Activated gamma-delta T cell (primary cell): Measurements from ENCODE around the gene DENND2A.

ENCODE experiments used
- DNase-seq: peaks from one replicate; lab custom pipeline; 2025; lab: John Stamatoyannopoulos, UW

Gene DENND2A

DNA sequence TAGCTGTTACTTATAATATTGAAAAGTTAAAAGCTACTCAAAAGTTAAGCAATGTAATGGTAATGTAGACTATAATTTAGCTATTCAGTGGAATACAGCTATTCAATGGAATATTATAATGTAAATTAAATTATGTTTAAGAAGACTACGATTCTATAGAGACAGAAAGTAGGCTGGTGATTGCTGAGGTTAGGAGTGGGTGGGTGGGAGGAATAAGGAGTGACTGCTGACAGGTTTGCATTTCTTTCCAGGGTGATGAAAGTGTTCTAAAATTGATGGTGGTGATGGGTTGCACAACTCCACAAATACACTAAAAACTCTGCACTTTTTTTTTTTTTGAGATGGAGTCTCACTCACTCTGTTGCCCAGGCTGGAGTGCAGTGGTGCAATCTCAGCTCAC, 21.4 kb downstream of the DENND2A start:
- DNase-seq: no peak

DNA sequence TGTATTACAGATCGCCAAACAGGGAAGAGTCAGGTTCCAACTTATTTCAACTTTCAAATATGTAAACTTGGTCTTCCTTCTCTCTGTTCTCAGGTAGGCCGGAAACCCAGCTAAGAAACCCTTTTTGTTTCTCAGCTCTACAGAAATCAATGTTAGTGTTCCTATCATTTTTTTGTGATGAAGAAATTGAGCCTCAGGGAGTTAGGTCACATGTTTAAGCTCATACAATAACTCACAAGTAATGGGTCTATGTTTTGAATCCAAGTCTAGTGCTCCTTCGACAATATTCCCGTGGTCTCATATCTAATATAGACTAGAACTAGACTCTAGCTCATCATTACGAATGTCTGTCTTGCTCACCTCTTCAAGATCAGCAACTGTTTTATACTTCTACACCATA, 22.3 kb downstream of the DENND2A start:
- no peak for DNase-seq

DNA sequence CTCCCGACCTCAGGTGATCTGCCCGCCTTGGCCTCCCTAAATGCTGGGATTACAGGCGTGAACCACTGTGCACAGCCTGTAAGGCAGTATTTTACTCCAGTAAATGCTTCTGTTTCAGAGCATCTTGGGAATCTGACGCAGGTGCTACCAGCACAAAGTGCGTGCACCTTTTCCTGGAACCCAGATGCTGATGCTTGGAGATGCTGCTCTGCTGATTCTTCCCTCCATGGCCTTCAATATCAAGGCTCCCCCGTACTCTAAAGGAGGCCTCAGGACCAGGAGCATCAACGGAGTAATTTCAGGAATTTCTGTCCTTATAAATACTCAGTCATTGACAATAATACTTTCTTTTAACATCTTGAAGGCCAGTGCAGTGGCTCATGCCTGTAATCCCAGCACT, 23.5 kb downstream of the DENND2A start:
- DNase-seq: no peak

DNA sequence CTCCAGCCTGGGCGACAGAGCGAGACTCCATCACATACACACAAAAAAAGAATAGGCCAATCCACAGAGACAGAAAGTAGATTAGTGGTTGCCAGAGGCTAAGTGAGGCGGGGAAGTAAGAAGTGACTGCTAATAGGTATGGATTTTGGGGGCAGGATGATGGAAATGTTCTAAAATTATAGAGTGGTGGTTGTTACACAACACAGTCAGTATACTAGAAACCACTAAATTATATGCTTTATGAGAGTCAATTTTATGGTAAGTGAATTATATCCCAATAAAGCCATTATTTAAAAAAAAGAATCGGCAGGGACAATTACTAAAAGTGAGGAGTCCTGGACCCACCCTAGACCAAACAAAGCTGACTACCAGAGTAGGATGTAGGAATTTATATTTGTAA, 24.3 kb downstream of the DENND2A start:
- no peak for DNase-seq

DNA sequence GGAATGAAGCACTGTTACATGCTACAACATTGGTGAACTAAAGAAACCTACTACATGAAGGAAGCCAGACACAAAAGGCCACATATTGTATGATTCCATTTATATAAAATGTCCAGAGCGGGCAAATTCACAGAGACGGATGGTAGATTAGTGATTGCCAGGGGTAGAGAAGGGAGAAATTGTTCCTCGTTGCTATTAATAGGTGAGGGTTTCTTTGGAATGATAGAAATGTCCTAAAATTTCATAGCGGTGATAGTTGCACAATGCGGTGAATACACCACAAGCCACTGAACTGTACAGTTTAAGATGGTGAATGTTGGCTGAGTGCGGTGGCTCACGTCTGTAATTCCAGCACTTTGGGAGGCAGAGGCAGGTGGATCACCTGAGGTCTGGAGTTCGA, 29.0 kb downstream of the DENND2A start:
- no peak for DNase-seq

DNA sequence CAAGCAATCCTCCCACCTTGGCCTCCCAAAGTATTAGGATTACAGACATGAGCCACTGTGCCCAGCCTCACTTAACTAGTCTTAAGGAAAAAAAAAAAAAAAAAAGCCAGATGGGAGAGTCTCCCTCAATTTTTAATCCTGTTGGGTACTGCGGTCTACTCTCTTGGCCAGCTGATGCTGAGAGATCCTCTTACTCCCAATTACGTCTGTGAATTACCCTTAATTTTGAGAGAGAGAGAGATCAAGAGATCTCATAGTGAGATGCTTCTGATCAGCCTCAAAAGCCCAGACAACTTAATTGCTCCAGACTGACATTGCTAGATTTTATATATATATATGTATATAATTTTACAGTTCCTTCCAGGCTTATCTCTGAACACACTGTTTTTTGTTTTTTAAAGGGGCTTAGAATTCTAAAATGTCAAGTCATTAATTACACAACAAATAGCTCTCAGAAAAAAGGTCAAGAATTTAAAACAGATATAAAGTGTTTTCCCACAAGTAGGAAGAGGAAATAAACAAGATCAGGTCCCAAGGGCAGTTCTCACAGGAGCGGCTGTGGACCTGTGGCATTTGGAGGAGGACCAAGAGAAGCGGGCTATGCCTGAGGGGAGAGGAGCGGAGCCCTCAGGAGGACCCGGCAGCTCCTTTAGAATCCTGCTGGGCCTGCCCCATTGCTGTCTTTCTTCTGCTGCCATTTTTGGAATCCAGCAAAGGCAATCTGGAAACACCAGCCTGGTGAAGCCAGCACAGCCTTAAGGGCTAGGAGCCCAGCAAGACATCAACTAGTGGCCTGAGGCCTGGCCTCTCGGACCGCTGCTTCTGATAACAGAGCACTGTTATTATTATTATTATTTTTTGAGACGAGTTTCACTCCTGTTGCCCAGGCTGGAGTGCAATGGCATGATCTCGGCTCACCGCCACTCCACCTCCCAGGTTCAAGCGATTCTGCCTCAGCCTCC, 30.1 kb downstream of the DENND2A start:
- DNase-seq: no peak

DNA sequence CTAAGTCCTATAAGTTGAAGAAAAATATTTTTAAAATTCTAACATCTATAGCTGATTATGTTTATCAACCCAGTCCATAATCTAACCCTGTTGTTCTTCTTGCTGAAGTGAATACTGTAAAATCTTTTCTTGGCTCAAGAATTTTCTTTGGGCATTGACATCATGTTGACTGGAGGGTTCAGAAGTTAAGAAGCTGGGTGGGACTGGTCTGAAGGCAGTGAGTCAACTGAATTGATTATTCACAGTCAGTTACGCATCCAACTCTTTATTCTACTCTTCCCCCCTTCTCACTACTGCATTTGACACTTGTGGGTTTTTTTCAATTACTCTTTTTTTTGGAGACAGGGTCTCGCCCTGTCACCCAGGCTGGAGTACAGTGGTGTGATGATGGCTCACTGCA, 31.0 kb downstream of the DENND2A start:
- no peak for DNase-seq

DNA sequence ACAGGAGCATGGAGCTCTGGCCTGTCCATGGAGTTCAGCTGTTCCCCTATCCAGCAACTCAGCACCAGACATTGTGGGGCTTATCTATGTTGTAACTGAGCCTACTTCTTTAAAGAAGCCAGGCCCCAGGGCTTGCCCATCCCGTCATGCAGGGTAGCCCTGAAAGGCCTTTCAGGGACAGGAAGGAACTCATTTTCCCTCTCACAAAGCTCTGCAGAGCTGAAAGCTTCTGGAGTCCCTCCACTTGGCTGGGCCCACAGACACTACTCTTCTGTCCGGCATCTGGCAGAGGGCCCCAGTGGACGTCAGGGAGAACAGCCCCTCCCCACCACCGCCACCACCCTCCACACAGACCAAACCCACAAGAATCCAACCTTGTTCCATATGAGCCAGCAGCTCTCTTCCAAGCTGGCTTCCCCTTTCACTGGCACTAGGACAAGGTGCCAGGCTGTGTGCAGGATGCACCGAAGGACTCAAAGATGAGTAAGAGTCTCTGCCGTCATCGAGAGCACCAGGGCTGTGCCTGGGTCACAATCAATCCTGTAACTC, 33.1 kb downstream of the DENND2A start:
- DNase-seq: no peak

DNA sequence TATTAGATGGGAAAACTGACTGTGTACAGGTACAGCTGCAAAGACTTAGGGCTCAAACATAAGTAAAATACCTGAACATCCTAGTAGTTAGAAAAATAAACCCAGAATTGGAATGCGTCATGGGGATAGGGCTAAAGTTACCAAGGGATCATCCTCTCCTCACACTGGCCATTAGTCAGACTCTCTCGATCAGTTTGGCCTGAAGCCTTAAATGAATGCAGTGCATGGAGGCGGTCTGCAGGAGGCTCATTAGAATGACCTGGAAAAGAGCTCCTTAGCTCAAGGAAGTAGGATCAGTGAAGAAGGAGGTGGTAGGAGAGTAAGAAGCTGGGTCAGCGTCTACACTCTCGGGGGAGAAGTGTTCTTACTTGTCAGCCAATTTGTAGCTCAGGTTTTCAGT, 35.3 kb downstream of the DENND2A start:
- no peak for DNase-seq

DNA sequence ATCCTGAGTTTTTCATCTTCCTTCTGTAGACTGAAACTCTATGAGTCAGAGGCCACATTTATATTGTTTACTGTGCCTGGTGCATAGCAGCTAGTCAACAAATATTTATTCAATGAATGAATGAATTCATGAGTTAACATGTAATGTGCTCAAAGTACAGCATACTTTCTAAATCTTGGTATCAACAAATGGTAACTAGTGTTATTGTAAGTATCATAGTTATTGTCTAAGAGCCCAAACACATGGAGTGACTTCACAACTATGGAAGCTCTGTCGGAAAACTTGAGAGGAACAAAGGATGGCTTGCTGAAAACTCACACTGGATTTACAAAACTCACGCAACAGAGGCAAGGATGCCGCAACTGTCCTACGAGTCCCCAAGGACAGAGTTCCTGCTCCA, 35.9 kb downstream of the DENND2A start:
- no peak for DNase-seq

DNA sequence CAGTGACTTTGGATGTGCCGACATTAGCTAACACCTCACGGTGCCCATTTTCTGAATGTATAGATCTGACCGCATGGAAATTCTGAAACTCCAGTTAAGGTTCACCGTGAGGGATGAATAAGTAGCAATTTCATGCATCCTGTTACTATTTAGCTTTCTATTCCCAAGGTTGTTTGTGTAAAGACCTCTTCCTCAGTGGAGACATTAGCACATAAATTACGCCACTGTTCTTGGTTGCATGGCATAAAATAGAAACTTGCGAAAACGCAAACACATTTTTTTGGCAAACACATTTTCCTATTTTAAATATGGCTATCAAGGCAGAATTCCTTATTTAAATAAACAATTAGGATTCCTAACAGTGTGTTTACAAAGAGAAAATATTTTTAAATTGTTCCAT, 36.5 kb downstream of the DENND2A start:
- DNase-seq: no peak

DNA sequence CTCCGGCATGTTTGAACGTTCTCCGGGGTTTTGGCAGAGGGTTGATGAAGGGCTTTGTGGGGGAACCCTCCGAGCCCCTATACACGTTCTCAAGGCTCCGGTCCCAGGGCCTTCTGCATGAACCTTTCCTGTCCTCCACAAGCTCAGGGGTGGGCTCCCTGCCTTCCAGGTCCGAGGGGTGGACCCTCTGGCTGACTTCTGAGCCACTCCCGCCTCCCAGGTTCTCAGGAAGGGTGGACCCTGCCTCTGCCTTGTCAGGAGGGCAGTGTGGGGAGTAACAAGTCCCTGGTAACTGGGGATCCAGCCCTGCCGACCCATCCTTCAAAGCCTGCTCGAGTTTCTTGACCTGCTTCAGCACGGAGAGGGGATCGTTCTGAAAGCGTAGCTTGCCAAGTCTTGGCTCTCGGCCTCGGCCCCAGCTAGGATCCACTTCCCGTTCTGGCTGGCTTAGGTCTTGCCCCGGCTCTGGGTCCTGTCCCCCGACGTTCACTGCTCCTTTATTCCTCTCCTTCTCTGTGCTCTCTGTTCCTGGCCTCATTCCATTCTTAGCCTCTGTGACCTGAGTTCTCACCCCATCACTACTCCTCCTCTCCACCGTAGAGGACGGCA, 38.9 kb downstream of the DENND2A start:
- no peak for DNase-seq

DNA sequence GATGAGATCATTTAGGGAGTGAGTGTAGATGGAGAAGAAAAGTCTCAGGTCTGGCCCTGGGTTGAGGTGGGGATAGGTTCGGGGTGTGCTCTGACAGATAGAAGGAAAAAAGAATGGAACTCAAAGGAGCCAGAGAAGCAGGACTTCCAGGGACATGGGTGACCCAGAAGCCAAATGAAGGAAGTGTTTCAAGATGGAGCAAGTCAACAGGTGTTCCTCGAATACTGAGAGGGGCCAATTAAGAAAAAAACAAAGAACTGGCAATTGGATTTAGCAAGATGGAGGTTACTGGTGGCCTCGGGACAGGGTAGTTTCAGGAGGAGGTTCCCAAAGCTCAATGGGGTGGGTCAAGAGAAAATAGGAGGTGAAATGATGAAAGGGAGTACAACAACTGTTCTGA, 40.3 kb downstream of the DENND2A start:
- no peak for DNase-seq

DNA sequence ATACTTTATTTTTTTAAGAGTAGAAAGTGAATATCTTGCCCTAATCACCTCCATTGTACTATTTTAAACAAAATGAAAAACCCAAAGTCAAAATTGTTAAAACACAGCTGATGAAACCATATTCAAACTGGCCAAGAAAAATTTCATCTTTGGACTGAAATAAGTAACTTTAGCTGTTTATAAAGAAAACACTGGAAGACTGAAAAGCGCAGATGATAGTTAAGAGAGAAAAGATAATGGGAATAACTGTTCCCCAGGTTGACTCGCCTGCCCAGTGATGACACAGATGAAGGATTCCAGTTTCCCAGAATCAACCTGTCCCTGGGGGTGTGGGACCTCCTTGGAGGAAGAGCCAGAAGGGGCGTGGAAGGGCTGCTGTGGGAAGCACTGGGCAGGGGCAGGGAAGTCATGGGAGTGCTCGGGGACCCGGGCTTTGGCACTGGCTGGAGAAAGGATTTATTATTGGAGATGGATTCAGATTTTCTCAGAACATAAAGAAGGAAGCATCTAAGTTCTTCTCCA, 43.1 kb downstream of the DENND2A start:
- no peak for DNase-seq

DNA sequence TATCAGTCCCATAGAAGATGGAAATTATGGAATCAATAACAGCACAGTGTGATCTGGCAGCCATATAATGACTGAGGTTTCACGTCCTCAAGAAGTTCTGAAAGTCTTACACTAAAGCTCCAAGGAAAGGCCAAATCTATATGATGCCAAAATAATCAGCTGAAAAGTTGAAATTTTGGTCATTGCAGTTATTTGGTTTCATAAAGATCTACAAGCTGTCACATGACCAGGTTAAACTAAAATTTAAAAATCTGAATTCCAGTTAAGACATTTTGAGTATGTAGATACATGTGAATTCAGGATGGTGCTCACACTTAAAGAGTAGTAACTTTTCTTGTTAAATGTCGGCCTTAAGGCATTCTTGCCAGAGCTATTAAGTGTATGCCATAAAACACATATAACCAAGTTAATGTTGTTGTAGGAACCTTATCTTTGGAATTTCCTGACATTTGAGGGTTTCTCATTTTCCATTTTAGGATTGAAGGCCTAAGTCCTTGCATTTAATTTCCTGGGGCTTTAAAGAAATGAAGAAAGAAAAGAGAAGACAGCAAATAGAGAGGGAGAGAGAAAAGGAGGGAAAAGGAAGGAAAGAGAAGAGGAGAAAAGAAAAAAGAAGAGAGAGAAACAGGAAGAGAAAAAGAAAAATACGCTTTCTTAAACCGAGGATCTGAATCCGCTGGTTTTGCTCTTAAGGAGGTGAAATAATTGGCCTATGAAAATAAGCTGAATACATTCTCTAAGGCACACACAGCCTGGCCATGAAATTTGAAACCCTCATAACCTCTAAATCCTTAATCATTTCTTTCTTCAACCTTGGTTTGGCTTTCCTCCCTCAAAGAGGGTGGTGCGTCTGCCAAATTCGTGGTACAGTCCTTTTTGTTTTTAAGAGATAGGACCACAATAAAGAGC, 43.8 kb downstream of the DENND2A start:
- DNase-seq: no peak

DNA sequence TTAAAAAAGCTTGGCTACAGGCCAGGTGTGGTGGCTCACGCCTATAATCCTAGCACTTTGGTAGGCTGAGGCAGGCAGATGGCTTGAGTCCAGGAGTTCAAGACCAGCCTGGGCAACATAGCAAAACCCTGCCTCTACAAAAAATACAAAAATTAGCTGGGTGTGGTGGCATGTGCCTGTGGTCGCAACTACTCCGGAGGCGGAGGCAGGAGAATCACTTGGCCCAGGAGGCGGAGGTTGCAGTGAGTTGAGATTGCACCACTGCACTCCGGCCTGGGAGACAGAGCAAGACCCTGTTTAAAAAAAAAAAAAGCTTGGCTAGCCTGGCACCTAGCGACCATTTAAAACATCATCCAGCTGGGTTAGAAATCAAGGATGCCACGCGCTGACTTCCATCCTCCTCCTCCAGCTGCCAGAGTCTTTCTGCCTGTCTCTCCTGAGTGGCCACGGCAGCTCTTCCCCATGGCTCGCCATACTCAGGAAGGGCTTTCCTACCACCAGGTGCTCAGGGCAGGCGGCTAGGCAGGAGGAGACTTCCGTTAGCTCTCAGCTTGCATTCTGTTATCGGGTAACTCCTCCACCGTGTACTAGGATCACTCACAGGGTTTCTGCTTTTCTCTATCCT, 45.0 kb downstream of the DENND2A start:
- DNase-seq: no peak

DNA sequence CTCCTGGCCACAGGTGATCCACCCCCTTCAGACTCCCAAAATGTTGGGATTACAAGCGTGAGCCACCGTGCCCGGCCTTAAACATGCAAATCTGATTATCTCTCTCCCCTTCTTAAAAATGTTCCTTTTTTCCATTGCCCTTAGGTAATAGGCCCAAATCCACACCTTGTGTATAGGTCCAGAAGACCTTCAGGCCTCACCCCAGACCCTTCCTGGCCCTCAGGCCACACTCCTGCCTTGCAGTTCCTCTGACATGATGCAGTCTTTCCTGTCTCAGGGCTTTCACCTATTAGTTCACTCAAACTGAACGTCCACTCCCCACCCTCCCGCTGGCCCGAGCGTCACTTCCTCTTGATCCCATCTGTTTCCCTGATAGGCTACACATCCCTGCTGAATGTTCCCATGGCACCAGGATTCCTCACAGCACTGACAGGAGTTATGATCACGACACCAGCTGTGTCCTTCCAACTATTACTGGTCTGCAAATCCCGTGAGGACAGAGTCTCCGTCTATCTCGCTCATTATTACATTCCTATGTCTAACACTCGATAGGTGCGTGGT, 46.4 kb downstream of the DENND2A start:
- DNase-seq: no peak

DNA sequence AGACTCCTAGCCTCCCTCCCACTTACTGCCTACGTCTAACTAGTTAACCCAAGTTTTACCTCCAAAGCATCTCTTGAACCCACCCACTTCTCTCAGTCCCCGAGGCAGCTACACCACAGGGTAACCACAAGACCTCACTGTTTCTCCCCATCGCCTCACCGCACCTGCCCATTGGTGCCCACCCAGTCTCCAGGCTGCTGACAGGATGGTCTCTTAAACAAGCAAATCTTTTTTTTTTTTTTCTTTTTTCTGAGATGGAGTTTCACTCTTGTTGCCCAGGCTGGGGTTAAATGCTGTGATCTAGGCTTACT, 47.0 kb downstream of the DENND2A start:
- no peak for DNase-seq

DNA sequence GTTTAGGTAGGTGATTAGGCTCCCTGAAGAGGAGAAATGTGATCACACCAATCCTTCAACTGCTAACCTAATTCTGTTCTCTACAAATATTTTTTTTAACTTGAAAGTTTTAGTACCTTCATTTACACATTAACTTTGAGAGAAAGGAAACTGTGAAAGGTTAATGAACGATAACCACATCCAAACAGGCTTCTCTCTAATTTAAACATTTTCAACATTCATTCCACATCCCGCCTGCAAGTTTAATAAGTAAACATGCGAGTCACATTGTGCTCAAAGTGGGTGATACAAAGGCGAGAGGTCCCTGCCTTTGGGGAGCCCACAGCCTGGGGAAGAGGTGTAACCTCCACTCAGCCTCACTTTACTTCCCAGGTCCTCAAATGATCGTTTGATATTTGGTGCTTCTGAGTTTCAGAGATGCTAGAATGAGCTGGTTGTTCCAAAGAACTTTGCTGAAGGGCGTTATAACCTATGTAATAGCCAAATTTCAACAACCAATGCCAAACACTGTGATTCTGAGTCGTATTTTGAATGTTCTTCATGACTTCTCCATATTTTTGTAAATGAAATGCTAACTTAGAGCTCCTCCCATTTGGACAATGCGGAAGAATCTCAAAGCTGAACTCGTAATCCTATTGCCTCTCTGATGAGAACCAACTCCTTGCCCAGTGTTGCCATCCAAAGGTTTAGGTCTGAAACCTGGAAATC, 47.5 kb downstream of the DENND2A start:
- no peak for DNase-seq

DNA sequence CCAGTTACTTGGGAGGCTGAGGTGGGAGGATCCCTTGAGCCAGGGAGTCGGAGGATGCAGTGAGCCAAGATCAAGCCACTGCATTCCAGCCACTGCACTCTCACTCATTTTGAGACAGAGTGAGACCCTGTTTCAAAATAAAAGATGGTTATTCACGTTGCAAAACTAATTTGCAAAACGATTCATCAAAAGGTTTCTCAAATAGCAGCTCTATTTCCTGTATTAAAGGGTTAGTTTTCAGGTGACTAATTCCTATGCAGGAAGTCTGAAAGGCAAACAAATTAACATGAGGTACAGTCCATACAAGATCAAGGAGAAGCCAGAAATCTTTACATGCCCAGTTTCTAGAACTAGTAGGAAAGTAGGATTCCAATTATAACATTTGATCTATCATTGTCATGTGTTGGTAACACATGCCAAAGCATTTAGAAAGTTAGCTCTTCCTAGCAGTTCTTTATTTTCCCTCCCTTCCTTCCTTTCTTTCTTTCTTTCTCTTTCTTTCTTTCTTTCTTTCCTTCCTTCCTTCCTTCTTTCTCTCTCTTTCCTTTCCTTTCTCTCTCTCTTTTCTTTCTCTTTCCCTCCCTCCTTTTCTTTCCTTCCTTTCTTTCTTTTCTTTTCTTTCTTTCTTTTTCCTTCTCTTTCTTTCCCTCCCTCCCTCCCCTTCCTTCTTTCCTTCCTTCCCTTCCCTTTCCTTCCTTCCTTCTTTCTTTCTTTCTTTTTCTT, 49.3 kb downstream of the DENND2A start:
- no peak for DNase-seq
